T-helper 22 cell (primary cell): Measurements from ENCODE around the gene PALB2.
A peak's percentile ranks its signal among the peaks of the same experiment; 100 is the strongest.

Experiments used
- DNase-seq: peaks from one replicate; pipeline ENCODE4 v3.0.0-alpha.2; 2020; ENCODE audit warnings: low read depth

PALB2 gene

GRCh38 chr16:23640931-23641765 lies at the start of gene PALB2, which contains the start of gene DCTN5:
TSS of gene PALB2 (minus strand) at chr16:23641310. CDS start at chr16:23641157, 153 bp downstream.
TSS of gene DCTN5 (plus strand) at chr16:23641466. CDS start at chr16:23641543, 77 bp downstream.
- DNase-seq: peak; percentile 74

GRCh38 chr16:23689442-23690187 lies 48.5 kb upstream of the PALB2 start:
- DNase-seq: no peak

GRCh38 chr16:23687034-23687808 lies 46.1 kb upstream of the PALB2 start:
- no peak for DNase-seq

- DNase-seq: no peak
These were observed 42.4 kb upstream of the PALB2 start for GRCh38 chr16:23683487-23683886.

GRCh38 chr16:23682181-23682580 lies 41.1 kb upstream of the PALB2 start:
- DNase-seq: no peak

GRCh38 chr16:23679986-23680336 lies 38.9 kb upstream of the PALB2 start:
- DNase-seq: no peak

- DNase-seq: no peak
These were observed 38.3 kb upstream of the PALB2 start for GRCh38 chr16:23679274-23679985.

GRCh38 chr16:23678430-23679273 lies 37.5 kb upstream of the PALB2 start, which contains the start of gene PLK1:
TSS of gene PLK1 (plus strand) at chr16:23678889. CDS start at chr16:23678933, 44 bp downstream.
- DNase-seq: peak; percentile 43

- no peak for DNase-seq
These were observed 35.9 kb upstream of the PALB2 start for GRCh38 chr16:23676924-23677480.

- DNase-seq: no peak
These were observed 33.0 kb upstream of the PALB2 start for GRCh38 chr16:23673971-23674614.

- DNase-seq: no peak
These were observed 29.1 kb upstream of the PALB2 start for GRCh38 chr16:23670137-23670776.

GRCh38 chr16:23668873-23669272 lies 27.8 kb upstream of the PALB2 start:
- no peak for DNase-seq

- DNase-seq: no peak
These were observed 27.1 kb upstream of the PALB2 start for GRCh38 chr16:23668225-23668624.

GRCh38 chr16:23667355-23667659 lies 26.2 kb upstream of the PALB2 start:
- no peak for DNase-seq

GRCh38 chr16:23666571-23667354 lies 25.7 kb upstream of the PALB2 start:
- no peak for DNase-seq

- DNase-seq: no peak
These were observed 22.8 kb upstream of the PALB2 start for GRCh38 chr16:23663918-23664317.

- DNase-seq: no peak
These were observed 10.9 kb upstream of the PALB2 start for GRCh38 chr16:23651943-23652468.

- no peak for DNase-seq
These were observed 9.7 kb upstream of the PALB2 start for GRCh38 chr16:23650674-23651416.
